GM23338 (cell line): ENCODE data around the gene KIF18B. TPM values are rescaled to one million over a fixed set of nuclear protein-coding genes. Genes with fewer than 3 reads are reported as not detected.

Experiments used
- ATAC-seq: fragments of 200-7000 bp; cut with Tn5 transposase; 3 replicates; pipeline ENCODE4 v1.9.1; 2020
- DNase-seq: peaks from one replicate; pipeline ENCODE4 v3.0.0-alpha.2; 2015; ENCODE audit warnings: low spot score
- H2AFZ ChIP-seq: fragments of 200-600 bp; sonication (generic); 2 replicates; pipeline ENCODE4 v1.8.0; 2016; ENCODE audit warnings: antibody characterized with exemption, mild to moderate bottlenecking, moderate library complexity
- H3F3A ChIP-seq: fragments of 200-600 bp; sonication (generic); replicated peaks from 2 replicates; pipeline ENCODE4 v1.8.0; 2017; ENCODE audit warnings: antibody characterized with exemption, mixed run types, low read depth
- H3K27ac ChIP-seq: fragments of 200-600 bp; sonication (generic); 2 replicates; pipeline ENCODE4 v1.6.1; 2016; ENCODE audit warnings: low read depth
- H3K27me3 ChIP-seq: fragments of 200-600 bp; sonication (generic); 2 replicates; pipeline ENCODE4 v1.8.0; 2016; ENCODE audit warnings: mild to moderate bottlenecking, mixed run types, moderate library complexity; ENCODE audit not compliant: insufficient read depth
- H3K36me3 ChIP-seq: fragments of 200-600 bp; sonication (generic); 2 replicates; pipeline ENCODE4 v1.8.0; 2016; ENCODE audit warnings: mild to moderate bottlenecking; ENCODE audit not compliant: insufficient read depth
- H3K4me1 ChIP-seq: fragments of 200-600 bp; sonication (generic); 2 replicates; pipeline ENCODE4 v1.8.0; 2016; ENCODE audit warnings: mild to moderate bottlenecking, moderate library complexity; ENCODE audit not compliant: insufficient read depth
- H3K4me2 ChIP-seq: fragments of 200-600 bp; sonication (generic); 2 replicates; pipeline ENCODE4 v1.7.1; 2017; ENCODE audit warnings: mixed run types
- H3K4me3 ChIP-seq: fragments of 200-600 bp; sonication (generic); 2 replicates; pipeline ENCODE4 v1.6.1; 2016; ENCODE audit warnings: mixed run types
- H3K79me2 ChIP-seq: fragments of 200-600 bp; sonication (generic); replicated peaks from 2 replicates; pipeline ENCODE4 v1.8.0; 2017; ENCODE audit warnings: mild to moderate bottlenecking; ENCODE audit not compliant: insufficient read depth
- H3K9me2 ChIP-seq: fragments of 200-600 bp; sonication (generic); 2 replicates; pipeline ENCODE4 v1.8.0; 2017; ENCODE audit not compliant: insufficient read depth
- H4K20me1 ChIP-seq: fragments of 200-600 bp; sonication (generic); replicated peaks from 2 replicates; pipeline ENCODE4 v1.8.0; 2017; ENCODE audit warnings: mild to moderate bottlenecking; ENCODE audit not compliant: insufficient read depth
- H3K27ac Mint-ChIP-seq: 2 replicates; pipeline ENCODE4 v1.8.0; 2020; ENCODE audit warnings: inconsistent platforms, mild to moderate bottlenecking, moderate library complexity, mixed read lengths
- H3K27me3 Mint-ChIP-seq: 3 replicates; pipeline ENCODE4 v1.8.0; 2022; ENCODE audit warnings: low read depth, mild to moderate bottlenecking, moderate library complexity, mixed read lengths, inconsistent platforms; ENCODE audit not compliant: insufficient read depth, poor library complexity
- H3K36me3 Mint-ChIP-seq: 3 replicates; pipeline ENCODE4 v1.8.0; 2021; ENCODE audit warnings: low read depth, mild to moderate bottlenecking, inconsistent platforms, moderate library complexity, mixed read lengths
- H3K4me1 Mint-ChIP-seq: 3 replicates; pipeline ENCODE4 v1.8.0; 2020; ENCODE audit warnings: mild to moderate bottlenecking, inconsistent platforms, mixed read lengths
- H3K4me3 Mint-ChIP-seq: 3 replicates; pipeline ENCODE4 v1.8.0; 2021; ENCODE audit warnings: moderate library complexity, mild to moderate bottlenecking, inconsistent platforms, mixed read lengths
- H3K9me3 Mint-ChIP-seq: 3 replicates; pipeline ENCODE4 v1.8.0; 2020; ENCODE audit warnings: moderate library complexity, mild to moderate bottlenecking, inconsistent platforms, mixed read lengths
- CREB1 ChIP-seq: fragments of 250-450 bp; sonication (Bioruptor Pico); IDR thresholded peaks from 2 replicates; pipeline ENCODE4 v1.5.0; 2020; ENCODE audit warnings: low read depth, mild to moderate bottlenecking, moderate library complexity
- ETS1 ChIP-seq: IDR thresholded peaks from 2 replicates; pipeline ENCODE4 v1.6.1; 2016; ENCODE audit warnings: antibody characterized with exemption
- EZH2 ChIP-seq: fragments of 200-600 bp; sonication (generic); IDR thresholded peaks from one replicate; pipeline ENCODE4 v1.8.0; 2017; ENCODE audit warnings: antibody characterized with exemption, mild to moderate bottlenecking, low read depth; ENCODE audit not compliant: unreplicated experiment
- EZH2phosphoT487 ChIP-seq: fragments of 200-600 bp; sonication (generic); IDR thresholded peaks from one replicate; pipeline ENCODE4 v1.8.1; 2018; ENCODE audit warnings: antibody characterized with exemption; ENCODE audit not compliant: unreplicated experiment
- JUNB ChIP-seq: IDR thresholded peaks from one replicate; pipeline ENCODE4 v1.6.1; 2016; ENCODE audit warnings: antibody characterized with exemption; ENCODE audit not compliant: unreplicated experiment
- NANOG ChIP-seq: IDR thresholded peaks from 2 replicates; pipeline ENCODE4 v1.6.1; 2016; ENCODE audit warnings: antibody characterized with exemption, borderline replicate concordance
- POLR2AphosphoS5 ChIP-seq: IDR thresholded peaks from 2 replicates; pipeline ENCODE4 v1.6.1; 2016; ENCODE audit warnings: antibody characterized with exemption, low read depth
- REST ChIP-seq: IDR thresholded peaks from one replicate; pipeline ENCODE4 v1.6.1; 2018; ENCODE audit warnings: antibody characterized with exemption; ENCODE audit not compliant: unreplicated experiment
- STAT1 ChIP-seq: IDR thresholded peaks from one replicate; pipeline ENCODE4 v1.6.1; 2016; ENCODE audit warnings: antibody characterized with exemption; ENCODE audit not compliant: unreplicated experiment
- ZNF114 ChIP-seq: fragments of 250-450 bp; sonication (Bioruptor Pico); IDR thresholded peaks from 2 replicates; pipeline ENCODE4 v1.5.0; 2020; ENCODE audit warnings: mild to moderate bottlenecking, moderate library complexity
- ZNF331 ChIP-seq: fragments of 250-450 bp; sonication (Bioruptor Pico); IDR thresholded peaks from 2 replicates; pipeline ENCODE4 v1.5.0; 2020; ENCODE audit warnings: low read depth, mild to moderate bottlenecking, moderate library complexity
- ZNF462 ChIP-seq: fragments of 250-450 bp; sonication (Bioruptor Pico); IDR thresholded peaks from 2 replicates; pipeline ENCODE4 v1.5.0; 2020; ENCODE audit warnings: mild to moderate bottlenecking, moderate library complexity
- polyA plus RNA-seq: library from polyadenylated mRNA; unstranded; fragments of >200 nt; fragmentation: Nextera tagmentation; extraction: Ambion mirVana; gene quantifications from 2 replicates; pipeline ENCODE4 v1.2.1, GENCODE V29; 2016
- total RNA-seq: library from RNA; depleted of rRNA; stranded (reverse); fragments of >200 nt; shearing (Covaris generic); gene quantifications from 2 replicates; pipeline ENCODE4 v1.2.3, GENCODE V29; 2014
- TF ChIP-seq, protein P1 (sequence below), 2 experiments: fragments of 200-600 bp in 1 of 2; sonication (generic) in 1 of 2; conservative IDR thresholded peaks; 2 replicates each; pipeline versions ENCODE4 v1.5.1 to v1.6.1; 2016 to 2017; ENCODE audit warnings: antibody characterized with exemption in 2 of 2, low read depth in 2 of 2, mild to moderate bottlenecking in 2 of 2, moderate library complexity in 1 of 2

KIF18B gene
- total and polyA plus RNA-seq, 2 experiments from 2014 or later = 14.1 to 28.4 TPM

GRCh38 chr17:44932787-44933097, 14.8 kb downstream of the KIF18B start:
- Mint-ChIP-seq H3K27me3 (peaks cover 2% of the 10 kb centered on the region), H3K4me1 (no peaks in the 10 kb centered on the region), H3K9me3 (no peaks in the 10 kb centered on the region), H3K36me3 (peaks cover 80% of the 10 kb centered on the region), H3K4me3 (no peak overlapping the region), H3K27ac (no peak overlapping the region)
- Histone ChIP-seq H3K36me3 (peaks cover 32% of the 10 kb centered on the region), H3K27me3 (no peaks in the 10 kb centered on the region), H3K4me1 (no peaks in the 10 kb centered on the region), H2AFZ (no peak overlapping the region), H3K4me3 (no peak overlapping the region), H3K79me2 (peaks cover 4% of the 10 kb centered on the region), H3K4me2 (no peak overlapping the region), H4K20me1 (peaks cover 11% of the 10 kb centered on the region), H3F3A (no peaks in the 10 kb centered on the region), H3K9me2 (no peaks in the 10 kb centered on the region), H3K27ac (no peak overlapping the region)
- TF ChIP-seq POLR2AphosphoS5 = no peak
- no peak for TF ChIP-seq EZH2
- TF ChIP-seq EZH2phosphoT487 = no peak
- no peak for TF ChIP-seq CREB1
- no peak for TF ChIP-seq STAT1
- no peak for TF ChIP-seq ETS1
- TF ChIP-seq ZNF462 (CRISPR knock-in tag) = no peak
- TF ChIP-seq ZNF331 (CRISPR knock-in tag) = no peak
- no peak for TF ChIP-seq REST
- TF ChIP-seq NANOG = no peak
- TF ChIP-seq, protein P1, sequence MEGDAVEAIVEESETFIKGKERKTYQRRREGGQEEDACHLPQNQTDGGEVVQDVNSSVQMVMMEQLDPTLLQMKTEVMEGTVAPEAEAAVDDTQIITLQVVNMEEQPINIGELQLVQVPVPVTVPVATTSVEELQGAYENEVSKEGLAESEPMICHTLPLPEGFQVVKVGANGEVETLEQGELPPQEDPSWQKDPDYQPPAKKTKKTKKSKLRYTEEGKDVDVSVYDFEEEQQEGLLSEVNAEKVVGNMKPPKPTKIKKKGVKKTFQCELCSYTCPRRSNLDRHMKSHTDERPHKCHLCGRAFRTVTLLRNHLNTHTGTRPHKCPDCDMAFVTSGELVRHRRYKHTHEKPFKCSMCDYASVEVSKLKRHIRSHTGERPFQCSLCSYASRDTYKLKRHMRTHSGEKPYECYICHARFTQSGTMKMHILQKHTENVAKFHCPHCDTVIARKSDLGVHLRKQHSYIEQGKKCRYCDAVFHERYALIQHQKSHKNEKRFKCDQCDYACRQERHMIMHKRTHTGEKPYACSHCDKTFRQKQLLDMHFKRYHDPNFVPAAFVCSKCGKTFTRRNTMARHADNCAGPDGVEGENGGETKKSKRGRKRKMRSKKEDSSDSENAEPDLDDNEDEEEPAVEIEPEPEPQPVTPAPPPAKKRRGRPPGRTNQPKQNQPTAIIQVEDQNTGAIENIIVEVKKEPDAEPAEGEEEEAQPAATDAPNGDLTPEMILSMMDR (conservative IDR thresholded peaks at IDR 0.05; ENCODE audit: low read depth in 2 of 2) = no peak
- TF ChIP-seq JUNB = no peak
- TF ChIP-seq ZNF114 (CRISPR knock-in tag) = no peak
- ATAC-seq (no peak), DNase-seq (no peak)
